ENCODE results near the gene SLC2A4.

GRCh38 chr17:7322520-7323194, 41.1 kb downstream of the SLC2A4 start:
- no peak for TF ChIP-seq CTCF (conservative IDR thresholded peaks at IDR 0.05; ENCODE audit: low read depth, low read length)
- TF ChIP-seq RFX5 (IDR thresholded peaks at IDR 0.05; ENCODE audit: low read depth, low read length): no peak
- TF ChIP-seq POLR2A (IDR thresholded peaks at IDR 0.05; ENCODE audit: low read depth, low read length): no peak
- TF ChIP-seq USF2 (IDR thresholded peaks at IDR 0.05; ENCODE audit: low read depth, low read length): no peak
- no peak for TF ChIP-seq ELK1 (IDR thresholded peaks at IDR 0.05; ENCODE audit: borderline replicate concordance, low read depth, low read length)
- TF ChIP-seq NFE2L2 (IDR thresholded peaks at IDR 0.05; ENCODE audit: low read depth, low read length): no peak
- TF ChIP-seq CEBPB (IDR thresholded peaks at IDR 0.05; ENCODE audit: low read depth, low read length): no peak
- no peak for TF ChIP-seq MAZ (IDR thresholded peaks at IDR 0.05; ENCODE audit: borderline replicate concordance, low read depth, low read length)
- TF ChIP-seq RCOR1 (IDR thresholded peaks at IDR 0.05; ENCODE audit: insufficient replicate concordance, low read length): no peak
- TF ChIP-seq RAD21 (IDR thresholded peaks at IDR 0.05; ENCODE audit: low read length): no peak
- no peak for TF ChIP-seq MAFK (IDR thresholded peaks at IDR 0.05; ENCODE audit: low read depth, low read length)

All from IMR-90 (cell line).